Osteoblast (primary cell): ENCODE measurements around the gene EHD4. TPM values are rescaled to one million over a fixed set of nuclear protein-coding genes. Genes with fewer than 3 reads are reported as not detected.

ENCODE experiments used
- DNase-seq: peaks from one replicate; pipeline ENCODE4 v3.0.0; 2011; ENCODE audit warnings: low spot score, mixed read lengths; ENCODE audit not compliant: insufficient read length; ENCODE audit errors: missing footprints
- H2AFZ ChIP-seq: 2 replicates; pipeline ENCODE4 v1.6.0; 2011; ENCODE audit warnings: mild to moderate bottlenecking, low read length
- H3K27ac ChIP-seq: 2 replicates; pipeline ENCODE4 v1.5.1; 2011; ENCODE audit warnings: mild to moderate bottlenecking, low read depth, low read length, moderate library complexity
- H3K27me3 ChIP-seq: 2 replicates; pipeline ENCODE4 v1.6.0; 2012; ENCODE audit warnings: mild to moderate bottlenecking, control low read depth, inconsistent platforms, low read length, moderate library complexity; ENCODE audit not compliant: insufficient read depth
- H3K36me3 ChIP-seq: 2 replicates; pipeline ENCODE4 v1.5.1; 2011; ENCODE audit warnings: mild to moderate bottlenecking, low read length, control low read depth, moderate library complexity; ENCODE audit not compliant: insufficient read depth
- H3K4me1 ChIP-seq: 2 replicates; pipeline ENCODE4 v1.5.1; 2011; ENCODE audit warnings: mild to moderate bottlenecking, low read length, control low read depth, moderate library complexity; ENCODE audit not compliant: insufficient read depth
- H3K4me2 ChIP-seq: 2 replicates; pipeline ENCODE4 v1.6.0; 2011; ENCODE audit warnings: mild to moderate bottlenecking, low read length; ENCODE audit not compliant: insufficient read depth
- H3K4me3 ChIP-seq: fragments of 200-600 bp; sonication (generic); 3 replicates; pipeline ENCODE4 v1.5.1; 2012; ENCODE audit warnings: mild to moderate bottlenecking, low read length, inconsistent platforms; ENCODE audit not compliant: insufficient read depth
- H3K79me2 ChIP-seq: 2 replicates; pipeline ENCODE4 v1.6.0; 2012; ENCODE audit warnings: mild to moderate bottlenecking, low read length, control low read depth, inconsistent platforms; ENCODE audit not compliant: insufficient read depth
- H3K9me3 ChIP-seq: 2 replicates; pipeline ENCODE4 v1.5.1; 2011; ENCODE audit warnings: low read depth, low read length, control low read depth
- H4K20me1 ChIP-seq: 2 replicates; pipeline ENCODE4 v1.6.0; 2012; ENCODE audit warnings: mild to moderate bottlenecking, low read length, control low read depth; ENCODE audit not compliant: insufficient read depth
- total RNA-seq: library from RNA; depleted of rRNA; stranded (reverse); fragments of >200 nt; gene quantifications from 2 replicates; pipeline ENCODE4 v1.2.3, GENCODE V29; 2012
- TF ChIP-seq, protein P1 (sequence below): IDR thresholded peaks from 2 replicates; pipeline ENCODE4 v1.5.1; 2011; ENCODE audit warnings: mild to moderate bottlenecking, low read depth, low read length, moderate library complexity; ENCODE audit errors: extremely low read depth

The EHD4 gene
- total RNA-seq, 1 donor, result 15.9 TPM

DNA sequence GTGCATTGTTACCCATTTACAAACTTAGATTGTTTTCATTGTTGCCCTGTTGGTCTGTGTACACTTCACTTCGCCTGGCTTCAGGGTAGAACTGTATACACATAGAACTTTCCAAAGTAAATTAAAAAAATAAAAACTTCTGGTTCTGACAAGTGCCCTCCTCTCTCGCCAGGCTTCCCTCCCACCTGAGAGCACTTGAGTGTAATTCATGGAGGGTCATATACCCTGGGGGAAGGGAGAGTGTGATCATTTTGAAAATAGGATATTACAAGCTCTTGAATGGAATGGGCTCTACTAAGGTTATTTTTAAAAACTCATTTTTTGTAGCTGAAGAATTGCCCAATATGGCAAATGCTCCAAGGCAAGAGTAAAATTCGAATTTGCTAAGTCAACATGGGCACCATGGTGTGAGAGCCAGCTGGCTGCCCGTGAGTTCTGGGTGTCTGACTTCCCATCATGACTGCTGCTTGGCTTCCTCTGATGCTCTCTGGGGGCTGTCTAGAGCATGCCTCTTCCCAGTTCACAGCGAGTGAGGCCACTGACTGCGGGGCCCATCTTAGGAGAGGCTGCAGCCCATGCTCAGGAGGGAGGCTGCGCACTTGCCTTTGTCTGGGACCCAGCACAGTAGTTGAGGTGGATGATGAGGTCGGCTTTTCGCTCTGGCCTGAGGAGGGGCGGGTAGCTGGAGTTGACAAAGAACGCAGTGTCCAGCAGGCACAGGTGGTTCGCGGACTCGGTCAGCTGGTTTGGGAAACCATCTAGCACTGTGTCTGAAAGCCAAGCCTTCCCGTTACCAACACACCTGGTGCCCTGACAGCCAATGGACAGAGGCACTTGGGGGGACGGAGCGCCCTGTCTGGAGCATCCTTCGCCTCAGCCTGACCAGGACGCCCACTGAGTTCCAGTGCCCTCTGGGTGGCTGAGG is 13.1 kb upstream of the EHD4 start:
- H3K4me3 ChIP-seq, result no peak overlapping the region
- TF ChIP-seq, protein P1, sequence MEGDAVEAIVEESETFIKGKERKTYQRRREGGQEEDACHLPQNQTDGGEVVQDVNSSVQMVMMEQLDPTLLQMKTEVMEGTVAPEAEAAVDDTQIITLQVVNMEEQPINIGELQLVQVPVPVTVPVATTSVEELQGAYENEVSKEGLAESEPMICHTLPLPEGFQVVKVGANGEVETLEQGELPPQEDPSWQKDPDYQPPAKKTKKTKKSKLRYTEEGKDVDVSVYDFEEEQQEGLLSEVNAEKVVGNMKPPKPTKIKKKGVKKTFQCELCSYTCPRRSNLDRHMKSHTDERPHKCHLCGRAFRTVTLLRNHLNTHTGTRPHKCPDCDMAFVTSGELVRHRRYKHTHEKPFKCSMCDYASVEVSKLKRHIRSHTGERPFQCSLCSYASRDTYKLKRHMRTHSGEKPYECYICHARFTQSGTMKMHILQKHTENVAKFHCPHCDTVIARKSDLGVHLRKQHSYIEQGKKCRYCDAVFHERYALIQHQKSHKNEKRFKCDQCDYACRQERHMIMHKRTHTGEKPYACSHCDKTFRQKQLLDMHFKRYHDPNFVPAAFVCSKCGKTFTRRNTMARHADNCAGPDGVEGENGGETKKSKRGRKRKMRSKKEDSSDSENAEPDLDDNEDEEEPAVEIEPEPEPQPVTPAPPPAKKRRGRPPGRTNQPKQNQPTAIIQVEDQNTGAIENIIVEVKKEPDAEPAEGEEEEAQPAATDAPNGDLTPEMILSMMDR, result no peak

DNA sequence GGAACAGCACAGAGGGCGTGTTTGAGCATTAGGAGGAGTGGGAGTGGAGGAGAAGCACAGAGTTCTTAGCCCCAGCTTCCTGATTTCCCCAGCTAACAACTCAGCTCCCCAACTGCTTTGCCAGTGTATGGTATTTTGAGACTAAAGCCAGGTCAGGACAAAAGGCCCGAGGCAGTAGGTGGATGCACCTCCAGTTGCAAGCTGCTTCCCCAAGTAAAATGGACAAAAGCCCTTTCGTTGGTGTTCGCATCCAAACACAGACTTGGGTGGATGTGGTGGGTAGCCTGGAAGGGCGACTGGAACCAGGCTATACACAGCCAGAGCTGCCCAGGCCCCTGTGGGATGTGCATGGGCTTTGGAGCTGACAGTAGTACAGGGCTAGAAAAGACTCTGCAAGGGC is 12.3 kb upstream of the EHD4 start:
- Histone ChIP-seq H3K36me3 (no peaks in the 10 kb centered on the region), H3K9me3 (no peaks in the 10 kb centered on the region), H3K27me3 (peaks cover 6% of the 10 kb centered on the region), H4K20me1 (no peaks in the 10 kb centered on the region), H3K4me1 (peaks cover 6% of the 10 kb centered on the region), H3K4me3 (no peak overlapping the region), H3K27ac (no peak overlapping the region), H3K79me2 (no peaks in the 10 kb centered on the region), H3K4me2 (no peak overlapping the region), H2AFZ (no peak overlapping the region)
- TF ChIP-seq, protein P1, result no peak
- no peak for DNase-seq

More for the DNA sequence above, 13.1 kb upstream of the EHD4 start:
- Histone ChIP-seq H3K9me3 (no peaks in the 10 kb centered on the region), H3K27ac (no peak overlapping the region), H3K4me1 (peaks cover 6% of the 10 kb centered on the region), H3K36me3 (no peaks in the 10 kb centered on the region), H2AFZ (no peak overlapping the region), H4K20me1 (no peaks in the 10 kb centered on the region), H3K4me2 (no peak overlapping the region), H3K79me2 (no peaks in the 10 kb centered on the region), H3K27me3 (peaks cover 13% of the 10 kb centered on the region)
- DNase-seq, result peak; percentile 39

DNA sequence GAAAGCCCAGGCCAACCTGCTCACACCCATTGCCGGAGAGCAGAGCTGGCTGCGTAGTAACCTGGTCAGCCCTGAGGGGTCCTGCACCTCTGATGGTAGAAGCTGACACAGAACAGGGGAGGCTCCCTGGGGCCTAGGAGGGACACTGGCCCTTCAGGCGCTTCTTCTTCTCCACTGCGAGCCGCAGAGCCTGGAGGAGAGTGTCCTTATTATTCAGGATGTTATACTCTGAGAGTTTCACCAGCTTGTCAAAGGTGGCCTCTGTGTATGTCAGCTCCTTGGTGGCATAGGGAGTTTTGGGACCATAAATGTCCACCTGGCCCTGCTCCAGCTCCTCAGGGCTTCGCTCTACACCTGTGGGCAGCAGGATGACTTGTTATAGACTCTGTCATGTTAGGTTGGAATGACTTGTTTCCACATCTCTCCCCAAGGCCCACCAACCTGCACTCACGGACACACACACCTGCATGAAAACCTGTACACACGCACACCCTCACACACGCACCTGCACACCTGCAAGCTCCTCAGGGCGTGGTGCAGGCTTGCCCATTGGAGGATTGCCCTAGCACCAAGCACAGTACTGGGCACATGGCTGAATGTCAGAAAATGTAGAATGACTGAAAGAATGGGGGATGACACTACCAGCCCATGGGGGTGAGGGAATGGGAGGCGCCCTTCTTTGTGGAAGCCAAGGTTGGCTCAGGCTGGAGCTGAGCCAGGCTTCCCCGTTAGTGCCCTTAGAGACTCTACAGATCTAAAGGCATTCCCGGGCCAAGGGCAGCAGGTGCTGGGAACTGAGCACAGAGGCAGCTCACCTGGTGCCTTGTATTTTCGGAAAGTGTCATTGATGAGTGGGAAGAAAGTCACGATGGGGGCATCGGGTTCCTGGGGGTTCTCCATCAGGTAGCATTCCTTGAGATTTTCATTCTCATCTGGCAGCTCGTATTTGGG is 11.5 kb upstream of the EHD4 start:
- DNase-seq, result peak; percentile 19
- TF ChIP-seq, protein P1, result no peak
- Histone ChIP-seq H3K79me2 (no peaks in the 10 kb centered on the region), H3K36me3 (no peaks in the 10 kb centered on the region), H3K4me3 (no peak overlapping the region), H3K27ac (no peak overlapping the region), H4K20me1 (no peaks in the 10 kb centered on the region), H3K9me3 (no peaks in the 10 kb centered on the region), H3K27me3 (peaks cover 6% of the 10 kb centered on the region), H3K4me1 (peaks cover 6% of the 10 kb centered on the region), H3K4me2 (no peak overlapping the region), H2AFZ (no peak overlapping the region)
